Tibial nerve (tissue), 4 donors: Measurements from ENCODE around the gene INPP5A.

Experiments used
- EP300 ChIP-seq, 2 donors: sonication (generic); formaldehyde crosslinking; IDR thresholded peaks; one replicate each; pipeline ENCODE4 v1.6.1; 2017; ENCODE audit warnings: antibody characterized with exemption in 2 of 2, mild to moderate bottlenecking in 1 of 2
- POLR2A ChIP-seq, 2 donors: fragments of 450-650 bp; IDR thresholded peaks; one replicate each; pipeline ENCODE4 v1.6.1; 2017; ENCODE audit warnings: antibody characterized with exemption in 2 of 2, mild to moderate bottlenecking in 2 of 2, moderate library complexity in 2 of 2
- TF ChIP-seq, protein P1 (sequence below), 5 experiments: fragments of 200-600 bp in 3 of 5; fragments of 450-650 bp in 2 of 5; sonication (generic) in 3 of 5; IDR thresholded peaks; one replicate each; pipeline ENCODE4 v1.5.1; 2016 to 2019; ENCODE audit warnings: antibody characterized with exemption in 5 of 5, mild to moderate bottlenecking in 3 of 5, moderate library complexity in 2 of 5

DNA sequence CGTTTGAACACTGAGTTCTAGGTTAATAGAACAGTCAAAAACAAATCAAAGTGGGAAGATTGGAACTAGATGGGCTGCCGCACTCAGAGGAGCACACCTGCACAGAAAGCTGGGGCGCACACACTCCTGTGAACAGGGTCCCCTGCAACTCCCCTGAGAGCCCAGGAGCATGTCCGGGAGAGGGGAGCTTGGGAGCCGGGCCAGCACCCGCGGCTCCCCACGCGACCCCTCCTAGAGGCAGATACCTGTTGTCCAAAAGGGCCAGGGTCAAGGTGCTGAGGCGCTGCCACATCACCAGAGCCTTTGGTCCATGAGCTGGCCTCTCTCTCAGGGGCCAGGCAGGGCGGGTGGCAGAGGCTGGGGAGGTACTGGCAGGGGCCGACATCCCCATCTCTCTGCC is 242.8 kb downstream of the INPP5A start:
- TF ChIP-seq, protein P1, sequence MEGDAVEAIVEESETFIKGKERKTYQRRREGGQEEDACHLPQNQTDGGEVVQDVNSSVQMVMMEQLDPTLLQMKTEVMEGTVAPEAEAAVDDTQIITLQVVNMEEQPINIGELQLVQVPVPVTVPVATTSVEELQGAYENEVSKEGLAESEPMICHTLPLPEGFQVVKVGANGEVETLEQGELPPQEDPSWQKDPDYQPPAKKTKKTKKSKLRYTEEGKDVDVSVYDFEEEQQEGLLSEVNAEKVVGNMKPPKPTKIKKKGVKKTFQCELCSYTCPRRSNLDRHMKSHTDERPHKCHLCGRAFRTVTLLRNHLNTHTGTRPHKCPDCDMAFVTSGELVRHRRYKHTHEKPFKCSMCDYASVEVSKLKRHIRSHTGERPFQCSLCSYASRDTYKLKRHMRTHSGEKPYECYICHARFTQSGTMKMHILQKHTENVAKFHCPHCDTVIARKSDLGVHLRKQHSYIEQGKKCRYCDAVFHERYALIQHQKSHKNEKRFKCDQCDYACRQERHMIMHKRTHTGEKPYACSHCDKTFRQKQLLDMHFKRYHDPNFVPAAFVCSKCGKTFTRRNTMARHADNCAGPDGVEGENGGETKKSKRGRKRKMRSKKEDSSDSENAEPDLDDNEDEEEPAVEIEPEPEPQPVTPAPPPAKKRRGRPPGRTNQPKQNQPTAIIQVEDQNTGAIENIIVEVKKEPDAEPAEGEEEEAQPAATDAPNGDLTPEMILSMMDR (IDR thresholded peaks at IDR 0.05) = no peak
- TF ChIP-seq EP300 (IDR thresholded peaks at IDR 0.05) (no peak), POLR2A (IDR thresholded peaks at IDR 0.05) (no peak)
